Measurements from ENCODE around the gene RBM18.

Gene RBM18

GRCh38 chr9:122222791-122223190 is 41.8 kb downstream of the RBM18 start:
- DNase-seq (ENCODE audit: low read depth in 2 of 2) = no peak

- no peak for DNase-seq (ENCODE audit: low read depth in 2 of 2)
Measured at GRCh38 chr9:122221183-122221811, 43.3 kb downstream of the RBM18 start.

GRCh38 chr9:122220673-122221182 is 43.9 kb downstream of the RBM18 start:
- no peak for DNase-seq (ENCODE audit: low read depth in 2 of 2)

GRCh38 chr9:122219856-122220672 is 44.6 kb downstream of the RBM18 start:
- no peak for DNase-seq (ENCODE audit: low read depth in 2 of 2)

GRCh38 chr9:122218935-122219855 is 45.4 kb downstream of the RBM18 start:
- DNase-seq (ENCODE audit: low read depth in 2 of 2) = no peak

- no peak for DNase-seq (ENCODE audit: low read depth in 2 of 2)
Measured at GRCh38 chr9:122218071-122218934, 46.3 kb downstream of the RBM18 start.

GRCh38 chr9:122217640-122218039 is 47.0 kb downstream of the RBM18 start:
- no peak for DNase-seq (ENCODE audit: low read depth in 2 of 2)

GRCh38 chr9:122216798-122217418 is 47.7 kb downstream of the RBM18 start:
- no peak for DNase-seq (ENCODE audit: low read depth in 2 of 2)

- DNase-seq (ENCODE audit: low read depth in 2 of 2) = no peak
Measured at GRCh38 chr9:122216138-122216797, 48.4 kb downstream of the RBM18 start.

- DNase-seq (ENCODE audit: low read depth in 2 of 2) = no peak
Measured at GRCh38 chr9:122215663-122216062, 49.0 kb downstream of the RBM18 start.

- no peak for DNase-seq (ENCODE audit: low read depth in 2 of 2)
Measured at GRCh38 chr9:122214507-122214906, 50.1 kb downstream of the RBM18 start.

- DNase-seq (ENCODE audit: low read depth in 2 of 2) = peak; percentile 36 to 52
Measured at GRCh38 chr9:122213589-122214413, 50.8 kb downstream of the RBM18 start.

- DNase-seq (ENCODE audit: low read depth in 2 of 2) = no peak
Measured at GRCh38 chr9:122213102-122213588, 51.5 kb downstream of the RBM18 start.

- no peak for DNase-seq (ENCODE audit: low read depth in 2 of 2)
Measured at GRCh38 chr9:122212473-122213004, 52.1 kb downstream of the RBM18 start.

GRCh38 chr9:122209451-122209850 is 55.2 kb downstream of the RBM18 start:
- no peak for DNase-seq (ENCODE audit: low read depth in 2 of 2)

- no peak for DNase-seq (ENCODE audit: low read depth in 2 of 2)
Measured at GRCh38 chr9:122207096-122207495, 57.5 kb downstream of the RBM18 start.

- no peak for DNase-seq (ENCODE audit: low read depth in 2 of 2)
Measured at GRCh38 chr9:122206118-122207046, 58.3 kb downstream of the RBM18 start.

GRCh38 chr9:122205176-122205575 is 59.5 kb downstream of the RBM18 start:
- DNase-seq (ENCODE audit: low read depth in 2 of 2) = no peak
